DMS 273 (cell line): ENCODE measurements around the gene RGS12.

Experiments used
- DNase-seq: peaks from one replicate; lab custom pipeline; 2025; ENCODE audit not compliant: unreplicated experiment; lab: John Stamatoyannopoulos, UW

RGS12 gene

DNA sequence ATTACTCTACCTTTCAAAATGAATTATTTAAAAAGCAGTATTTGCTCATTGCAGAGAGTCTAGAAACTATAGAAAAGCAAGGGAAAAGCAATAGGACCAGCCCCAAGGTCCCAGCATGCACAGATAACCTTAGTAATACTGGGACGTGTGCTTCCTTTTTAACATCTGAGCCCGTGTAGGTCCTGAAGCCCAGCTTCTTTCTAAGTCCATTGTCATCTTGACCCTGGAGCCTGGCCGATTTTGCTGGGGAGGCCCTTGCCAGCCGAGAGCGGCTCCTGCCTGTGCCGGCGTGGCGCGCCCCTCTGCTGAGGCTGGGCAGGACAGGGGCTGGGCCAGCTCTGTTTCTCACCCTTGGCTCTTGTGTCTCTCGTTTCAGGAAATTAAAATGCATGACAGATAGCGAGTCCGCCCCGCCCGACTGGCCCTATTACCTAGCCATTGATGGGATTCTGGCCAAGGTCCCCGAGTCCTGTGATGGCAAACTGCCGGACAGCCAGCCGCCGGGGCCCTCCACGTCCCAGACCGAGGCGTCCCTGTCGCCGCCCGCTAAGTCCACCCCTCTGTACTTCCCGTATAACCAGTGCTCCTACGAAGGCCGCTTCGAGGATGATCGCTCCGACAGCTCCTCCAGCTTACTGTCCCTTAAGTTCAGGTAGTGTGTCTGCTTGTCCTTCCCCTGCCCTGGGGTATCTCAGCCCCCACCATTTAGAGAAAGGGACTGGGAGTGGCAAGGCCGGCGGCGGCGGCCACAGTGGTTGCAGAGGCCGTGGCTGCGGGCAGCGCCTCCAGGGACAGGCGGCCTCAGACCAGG lies 39.8 kb upstream of the RGS12 start:
- no peak for DNase-seq

- no peak for DNase-seq
Observed at GRCh38 chr4:3253808-3254207, 39.0 kb upstream of the RGS12 start.

- DNase-seq: no peak
Observed at GRCh38 chr4:3254302-3255131, 38.3 kb upstream of the RGS12 start.

DNA sequence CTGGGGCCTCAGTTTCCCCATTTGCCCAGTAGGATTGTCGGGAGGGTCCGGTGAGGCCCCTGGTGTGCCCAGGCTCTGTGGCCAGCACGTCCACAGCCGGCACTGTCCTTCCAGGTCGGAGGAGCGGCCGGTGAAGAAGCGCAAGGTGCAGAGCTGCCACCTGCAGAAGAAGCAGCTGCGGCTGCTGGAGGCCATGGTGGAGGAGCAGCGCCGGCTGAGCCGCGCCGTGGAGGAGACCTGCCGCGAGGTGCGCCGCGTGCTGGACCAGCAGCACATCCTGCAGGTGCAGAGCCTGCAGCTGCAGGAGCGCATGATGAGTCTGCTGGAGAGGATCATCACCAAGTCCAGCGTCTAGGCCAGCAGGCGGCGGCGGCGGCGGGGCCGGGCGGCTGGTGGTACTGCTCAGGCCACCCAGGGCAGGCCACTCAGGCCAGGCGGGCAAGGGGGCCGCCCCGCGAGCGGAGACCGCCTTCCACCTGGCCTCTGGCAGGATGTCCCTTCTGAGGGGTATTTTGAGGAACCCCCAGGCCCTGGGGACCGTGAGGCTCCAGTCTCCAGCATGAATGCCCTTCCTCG lies 37.1 kb upstream of the RGS12 start:
- no peak for DNase-seq

GRCh38 chr4:3256230-3257102 lies 36.4 kb upstream of the RGS12 start:
- no peak for DNase-seq

DNA sequence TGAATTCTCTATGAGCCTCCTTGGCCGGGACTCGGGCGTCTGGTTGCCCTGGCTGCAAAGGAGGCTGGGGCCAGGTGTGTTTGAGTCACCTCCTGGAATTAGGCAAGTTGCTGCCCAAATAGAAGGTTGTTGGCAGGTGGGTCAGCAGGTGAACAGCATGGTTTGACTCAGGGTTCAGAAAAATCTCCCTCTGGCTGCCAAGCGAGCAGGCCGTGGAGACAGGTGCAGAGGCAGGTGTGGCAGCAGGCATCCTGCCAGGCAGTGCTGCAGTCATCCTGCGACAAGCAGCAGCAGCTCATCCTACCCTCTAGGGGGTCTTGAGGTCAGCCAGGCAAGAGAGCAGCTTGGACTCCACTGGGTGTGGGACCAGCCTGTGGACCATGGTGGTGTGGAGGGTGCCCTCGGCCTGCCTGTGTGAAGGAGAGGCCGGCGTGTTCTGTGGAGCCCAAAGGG lies 35.7 kb upstream of the RGS12 start:
- peak; percentile 32 for DNase-seq

- DNase-seq: peak; percentile 55
Observed at GRCh38 chr4:3257556-3258482, 35.0 kb upstream of the RGS12 start.

- no peak for DNase-seq
Observed at GRCh38 chr4:3261411-3262207, 31.2 kb upstream of the RGS12 start.

DNA sequence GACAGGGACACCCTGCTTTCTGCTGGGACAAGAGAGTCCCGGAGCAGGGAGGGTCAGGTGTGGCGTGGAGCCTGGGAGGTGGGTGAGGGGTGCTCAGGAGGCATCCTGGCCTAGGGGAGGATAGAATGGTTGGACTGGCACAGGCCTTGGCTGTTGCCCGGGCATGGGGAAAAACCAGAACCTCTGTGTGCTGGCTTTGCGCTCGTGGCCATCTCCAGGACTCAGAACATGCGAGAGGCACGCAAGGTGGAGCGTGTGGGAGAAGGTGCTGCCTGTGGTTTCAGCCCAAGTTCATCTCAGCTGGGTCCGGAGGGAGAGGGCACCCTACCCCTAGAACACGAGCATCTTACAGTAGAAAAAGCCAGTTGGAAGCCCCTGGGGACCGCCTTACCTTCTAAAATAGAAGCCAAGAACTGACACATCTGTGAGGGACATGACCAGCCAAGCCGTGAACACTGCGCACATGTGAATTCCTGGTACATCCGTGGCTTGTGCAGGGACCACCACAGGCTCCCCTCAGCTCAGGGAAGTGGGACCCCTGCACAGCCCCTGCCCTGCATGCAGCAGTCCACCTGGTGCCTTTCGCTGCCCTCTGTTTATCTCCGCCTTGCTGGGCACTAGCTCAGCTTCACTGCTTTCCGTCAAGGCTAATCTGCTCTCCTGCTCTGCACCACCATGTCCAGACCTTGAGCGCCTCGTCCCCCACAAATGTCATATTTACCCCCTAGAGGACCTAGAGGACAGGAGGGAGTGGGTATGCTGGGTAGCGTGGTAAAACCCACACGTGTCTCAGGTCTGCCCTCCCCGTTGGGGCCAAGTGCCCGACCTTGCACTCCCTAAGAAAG lies 30.4 kb upstream of the RGS12 start:
- no peak for DNase-seq

GRCh38 chr4:3263053-3263875 lies 29.6 kb upstream of the RGS12 start:
- DNase-seq: no peak

DNA sequence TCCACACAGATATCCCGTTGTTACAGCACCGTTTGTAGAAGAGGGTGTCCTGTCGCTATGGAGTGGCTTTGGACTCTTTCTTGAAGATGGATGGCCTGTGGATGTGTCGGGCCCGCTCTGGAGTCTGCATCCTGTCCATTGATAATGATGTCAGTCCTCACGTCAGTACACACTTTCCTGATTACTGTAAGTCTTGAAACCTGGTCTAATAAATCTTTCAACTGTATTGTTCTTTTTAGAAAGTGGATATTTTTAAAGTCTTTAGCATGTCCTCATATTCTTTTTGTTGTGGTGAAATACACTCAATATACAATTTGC lies 29.0 kb upstream of the RGS12 start:
- no peak for DNase-seq

GRCh38 chr4:3266076-3266475 lies 26.7 kb upstream of the RGS12 start:
- DNase-seq: no peak

DNA sequence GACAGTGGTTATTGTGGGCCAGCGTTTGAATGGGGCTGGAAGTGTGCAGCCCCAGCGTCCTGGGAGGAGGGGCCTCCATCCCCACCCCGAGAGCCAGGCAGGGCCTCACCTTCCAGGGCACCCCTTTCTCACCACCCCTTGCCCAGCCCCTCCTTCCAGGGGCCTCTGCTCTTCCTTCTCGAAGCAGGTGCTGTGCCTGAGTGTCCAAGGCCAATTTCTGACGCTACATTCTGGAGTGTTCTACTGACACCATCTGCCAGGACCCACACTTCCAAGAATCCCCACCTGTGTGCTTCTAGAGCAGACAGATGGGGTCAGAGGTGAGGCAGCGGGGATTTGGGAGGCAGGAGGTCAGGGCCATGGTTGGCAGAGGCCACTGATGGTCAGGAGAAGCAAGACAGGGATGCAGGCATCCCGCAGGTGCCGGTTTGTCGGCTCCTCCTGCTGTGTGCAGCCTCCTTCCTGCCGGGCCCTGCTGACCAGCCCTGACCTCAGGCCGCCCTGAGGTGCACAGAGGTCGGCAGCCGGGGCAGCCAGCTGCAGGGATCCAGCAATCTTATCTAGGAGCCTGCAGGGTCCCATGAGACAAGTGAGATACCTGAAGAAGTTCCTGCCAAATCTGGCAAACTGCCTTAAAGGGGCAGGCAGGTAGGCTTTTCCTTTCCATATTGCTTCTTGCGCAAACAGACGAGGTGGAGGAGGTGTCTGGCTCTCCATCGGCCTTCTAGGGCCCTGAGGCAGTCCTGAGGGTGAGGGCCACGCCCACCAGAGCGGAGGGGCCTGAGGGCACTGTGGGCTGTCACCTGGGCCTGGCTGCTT lies 25.0 kb upstream of the RGS12 start:
- DNase-seq: no peak

GRCh38 chr4:3268395-3269104 lies 24.3 kb upstream of the RGS12 start:
- DNase-seq: no peak

DNA sequence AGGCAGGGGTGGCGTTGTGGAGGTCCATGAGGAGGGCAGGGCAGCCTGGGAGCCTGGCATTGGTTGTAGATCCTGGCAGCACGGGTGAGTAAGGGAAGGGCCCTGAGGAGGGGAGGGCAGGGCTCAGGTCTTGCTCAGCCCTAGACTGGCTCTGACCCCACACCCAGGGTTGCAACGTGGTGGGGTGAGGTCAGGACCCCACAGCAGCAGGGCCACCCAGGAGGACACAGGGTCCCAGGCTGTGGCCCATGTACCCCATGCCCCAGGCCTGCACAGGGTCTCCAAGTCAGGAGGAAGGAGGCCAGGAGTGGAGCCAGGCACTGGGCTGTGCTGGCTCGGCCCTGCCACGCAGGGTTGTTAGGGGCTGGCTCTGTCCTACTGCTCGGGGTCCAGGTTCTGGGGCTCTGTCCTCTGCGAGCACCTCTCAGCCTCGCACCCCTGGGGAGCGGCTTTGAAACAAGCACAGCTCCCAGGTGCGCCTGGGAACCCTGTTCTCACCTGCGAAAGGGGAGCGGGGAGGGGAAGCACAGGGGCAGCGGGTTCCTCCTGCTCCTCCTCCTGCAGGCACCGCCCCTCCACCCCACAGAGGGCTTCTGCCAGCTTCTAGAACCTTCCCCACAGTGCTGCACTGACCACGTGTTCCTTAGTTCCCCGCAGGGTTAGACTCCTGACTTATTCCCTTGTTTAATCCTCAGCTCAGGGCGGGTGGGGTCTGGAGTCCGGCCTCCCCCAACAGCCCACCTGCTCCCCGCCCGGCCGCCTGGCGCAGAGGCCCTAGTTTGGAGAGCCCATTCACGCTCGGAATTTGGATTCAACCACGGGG lies 23.5 kb upstream of the RGS12 start:
- DNase-seq: no peak
